Left cardiac atrium (tissue), 4 donors: ENCODE results near the gene LPP. TPM values are rescaled to one million over a fixed set of nuclear protein-coding genes. Genes with fewer than 3 reads are reported as not detected.

Experiments used
- ATAC-seq, 2 donors: fragments of 200-7000 bp; cut with Tn5 transposase; one replicate each; pipeline ENCODE4 v1.9.1; 2020; ENCODE audit warnings: mild to moderate bottlenecking in 2 of 2, moderate library complexity in 2 of 2
- DNase-seq: peaks from one replicate; pipeline ENCODE4 v3.0.0-alpha.2; 2020
- intact Hi-C, 2 donors: fragments of 100-400 bp; cut with DNase I; formaldehyde crosslinking; loops; one replicate each; pipeline versions ENCODE4 v1.14.1 to v1.15.1; 2022 to 2023
- total RNA-seq, 2 donors: library from RNA; stranded (reverse); fragmentation: NEBNext Ultra II Directional; extraction: Animal tissue kit (Norgen Biotek cat#: 25700); gene quantifications; one replicate each; pipeline ENCODE4 v1.2.1, GENCODE V29; 2021
- donor health status: DM: no; HTN: yes; CAD: no.
- donor health status: DM: no; HTN: yes; CAD: no; lungs with severe emphysema.
- donor health status: DM: yes; HTN: yes; CAD: no.
- donor health status: Dilated cardiomyopathy.

LPP gene
- total RNA-seq, 2 donors from 2014 or later: 152 to 181 TPM

GRCh38 chr3:188257384-188258026 lies 103.5 kb downstream of the LPP start:
- intact Hi-C loops: no loop called here
- DNase-seq (no peak), ATAC-seq (no peak)

DNA sequence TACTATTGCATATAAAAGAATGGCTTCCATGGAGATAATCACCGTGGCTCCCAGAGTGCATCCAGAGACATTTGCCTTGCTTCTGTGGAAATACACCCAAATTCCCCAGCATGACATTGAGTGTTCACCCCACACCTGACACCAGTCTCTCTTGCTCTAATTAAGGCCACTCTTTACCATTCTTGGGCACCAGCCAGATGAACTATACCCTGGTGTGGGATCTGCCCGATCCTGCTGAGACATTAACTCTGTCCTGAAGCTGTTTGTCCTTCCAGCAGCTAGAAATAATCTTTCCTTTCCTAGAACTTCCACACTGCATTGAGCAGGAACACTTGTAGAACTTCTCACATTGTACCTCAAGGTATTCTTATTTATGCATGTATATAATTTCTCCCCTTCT lies 105.2 kb downstream of the LPP start:
- intact Hi-C loops: no loop called here
- DNase-seq: no peak
- ATAC-seq: no peak

DNA sequence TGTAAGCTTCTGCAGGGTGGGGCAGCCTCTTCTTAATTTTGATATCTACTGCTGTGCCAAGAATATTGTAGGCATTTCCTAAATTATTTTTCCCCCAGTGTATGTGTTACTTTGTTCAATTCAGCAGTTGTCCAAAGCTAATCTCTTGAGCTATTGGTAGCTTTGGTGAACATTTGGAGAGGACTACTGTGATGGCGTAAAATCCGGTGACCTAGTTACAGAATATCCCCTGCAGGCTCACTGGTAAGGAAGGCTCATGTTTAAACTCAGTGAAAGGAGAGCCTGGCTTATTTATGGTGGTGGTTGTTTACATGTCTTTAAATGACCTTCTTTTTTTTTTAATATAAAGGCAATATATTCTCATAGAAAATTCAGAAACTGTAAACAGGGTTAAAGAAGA lies 105.6 kb downstream of the LPP start:
- no peak for ATAC-seq
- DNase-seq: no peak
- intact Hi-C loops: no loop called here

DNA sequence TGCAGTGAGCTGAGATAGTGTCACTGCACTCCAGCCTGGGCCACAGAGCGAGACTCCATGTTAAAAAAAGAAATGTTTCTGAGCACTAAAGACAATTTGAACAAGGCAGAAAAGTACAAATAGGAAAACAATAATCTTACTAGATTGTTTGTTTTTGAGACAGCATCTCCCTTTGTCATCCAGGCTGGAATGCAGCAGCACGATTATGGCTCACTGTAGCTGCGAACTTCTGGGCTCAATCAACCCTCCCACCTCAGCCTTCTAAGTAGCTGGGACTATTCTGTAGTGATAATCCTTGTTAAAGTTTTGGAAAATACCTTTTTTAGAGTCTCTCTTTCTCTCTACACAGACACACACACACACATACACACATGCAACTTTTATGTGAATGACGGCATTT lies 107.1 kb downstream of the LPP start:
- DNase-seq: no peak
- ATAC-seq: no peak
- intact Hi-C loops: loop anchor here (10.0 kb wide), 2 partner anchors 106 to 516 kb away; partner anchors contain the start of genes BCL6 (in 2 of the 2) and LPP (in 1 of the 2)

- DNase-seq: no peak
- intact Hi-C loops: loop anchor here (10.0 kb wide), 2 partner anchors 108 to 518 kb away; partner anchors contain the start of genes BCL6 (in 2 of the 2) and LPP (in 1 of the 2)
- ATAC-seq: no peak
Observed at GRCh38 chr3:188262488-188262887, 108.5 kb downstream of the LPP start.

GRCh38 chr3:188262913-188263683 lies 109.1 kb downstream of the LPP start:
- ATAC-seq (peak; percentile 50 to 80), DNase-seq (no peak)
- intact Hi-C loops: loop anchor here (10.0 kb wide), 2 partner anchors 108 to 518 kb away; partner anchors contain the start of genes BCL6 (in 2 of the 2) and LPP (in 1 of the 2)

- ATAC-seq: peak; percentile 11 to 45
- no peak for DNase-seq
- intact Hi-C loops: loop anchor here (10.0 kb wide), 2 partner anchors 110 to 520 kb away; partner anchors contain the start of genes BCL6 (in 2 of the 2) and LPP (in 1 of the 2)
Observed at GRCh38 chr3:188264226-188265207, 110.6 kb downstream of the LPP start.

DNA sequence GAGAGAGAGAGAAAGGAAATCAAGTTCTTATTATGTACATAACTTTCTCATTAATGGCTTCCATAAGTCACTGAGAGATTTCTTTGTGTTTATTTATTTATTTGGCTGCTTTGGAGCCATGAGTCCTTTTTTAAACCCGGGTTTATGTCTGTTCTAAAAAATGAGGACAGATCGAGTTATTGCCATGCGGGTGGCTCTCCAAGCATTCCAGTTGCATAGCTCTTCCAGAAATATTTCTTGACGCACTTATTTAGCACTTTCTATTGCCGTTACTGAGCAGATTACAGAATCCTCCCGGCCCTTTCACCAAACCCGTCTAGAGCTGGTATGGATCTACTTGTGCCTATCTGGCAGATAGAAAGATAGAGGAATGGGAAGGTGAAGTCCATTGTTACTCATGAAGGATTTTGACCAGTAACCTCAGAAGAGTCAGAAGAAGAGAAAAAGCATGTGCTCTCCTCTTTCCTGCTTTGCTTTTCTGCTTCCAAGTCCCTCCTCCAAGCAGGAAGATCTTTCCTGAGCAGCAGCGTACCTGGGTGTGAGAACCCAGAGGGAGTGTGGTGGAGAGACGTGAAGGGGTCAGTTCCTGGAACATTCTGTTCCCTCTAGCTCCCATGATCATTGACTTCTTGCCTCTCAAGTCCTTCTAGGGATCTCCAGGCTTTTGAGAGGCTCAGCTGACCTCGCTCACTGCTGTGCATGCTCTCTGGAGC lies 112.8 kb downstream of the LPP start:
- ATAC-seq (peak; percentile 38 to 41), DNase-seq (no peak)
- intact Hi-C loops: loop anchor here (10.0 kb wide), 2 partner anchors 112 to 522 kb away; partner anchors contain the start of genes BCL6 (in 2 of the 2) and LPP (in 1 of the 2)

- ATAC-seq (no peak), DNase-seq (no peak)
- intact Hi-C loops: loop anchor here (10.0 kb wide), 2 partner anchors 113 to 523 kb away; partner anchors contain the start of genes BCL6 (in 2 of the 2) and LPP (in 1 of the 2)
Observed at GRCh38 chr3:188267790-188268335, 113.9 kb downstream of the LPP start.

DNA sequence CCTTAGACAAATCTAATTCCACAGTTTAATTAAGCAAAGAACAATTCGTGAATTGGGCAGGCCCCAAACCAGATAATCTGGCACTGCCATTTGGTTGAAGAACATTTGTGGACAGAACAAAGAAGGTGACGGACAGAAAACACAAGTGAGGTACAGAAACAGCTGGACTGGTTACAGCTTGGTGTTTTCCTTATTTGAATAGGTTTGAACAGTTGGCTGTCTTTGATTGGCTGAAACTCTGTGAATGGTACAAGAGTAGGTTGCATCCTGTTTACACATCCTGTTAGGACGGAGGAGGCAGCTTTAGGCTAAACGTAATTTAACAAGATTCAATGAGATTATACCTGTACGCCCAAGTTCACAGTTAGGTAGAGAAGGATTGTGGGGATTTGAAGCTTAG lies 114.4 kb downstream of the LPP start:
- intact Hi-C loops: loop anchor here (10.0 kb wide), 2 partner anchors 114 to 524 kb away; partner anchors contain the start of genes BCL6 (in 2 of the 2) and LPP (in 1 of the 2)
- DNase-seq (no peak), ATAC-seq (no peak)

GRCh38 chr3:188269040-188269439 lies 115.1 kb downstream of the LPP start:
- DNase-seq: no peak
- intact Hi-C loops: loop anchor here (10.0 kb wide), 2 partner anchors 114 to 524 kb away; partner anchors contain the start of genes BCL6 (in 2 of the 2) and LPP (in 1 of the 2)
- ATAC-seq: no peak

DNA sequence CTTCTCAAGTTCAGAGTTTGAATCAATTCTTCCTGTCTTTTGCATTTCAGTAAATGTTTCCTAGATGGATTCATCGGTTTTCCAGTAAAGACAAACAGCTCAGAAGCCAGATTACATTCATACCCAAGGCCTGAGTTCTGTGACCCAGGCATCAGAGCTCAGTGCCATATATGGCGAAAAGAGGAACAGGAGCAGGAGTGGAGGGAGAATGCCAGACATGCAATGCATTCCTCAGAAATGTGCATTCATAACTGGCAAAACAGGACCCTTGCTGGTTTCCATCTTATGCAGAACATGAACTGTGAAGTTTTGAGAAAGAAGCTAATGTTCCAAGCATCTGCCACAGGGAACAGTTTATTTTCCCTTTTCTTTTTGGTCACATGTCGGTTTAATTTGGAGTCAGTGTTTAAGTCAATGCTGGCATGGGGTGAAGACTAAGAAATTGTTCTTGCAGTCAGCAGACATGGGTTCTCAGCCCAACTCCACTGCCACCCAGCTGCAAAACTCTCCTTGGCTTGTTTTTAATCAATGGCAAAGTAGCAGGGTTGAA lies 116.5 kb downstream of the LPP start:
- ATAC-seq (peak; percentile 43 to 45), DNase-seq (no peak)
- intact Hi-C loops: no loop called here

DNA sequence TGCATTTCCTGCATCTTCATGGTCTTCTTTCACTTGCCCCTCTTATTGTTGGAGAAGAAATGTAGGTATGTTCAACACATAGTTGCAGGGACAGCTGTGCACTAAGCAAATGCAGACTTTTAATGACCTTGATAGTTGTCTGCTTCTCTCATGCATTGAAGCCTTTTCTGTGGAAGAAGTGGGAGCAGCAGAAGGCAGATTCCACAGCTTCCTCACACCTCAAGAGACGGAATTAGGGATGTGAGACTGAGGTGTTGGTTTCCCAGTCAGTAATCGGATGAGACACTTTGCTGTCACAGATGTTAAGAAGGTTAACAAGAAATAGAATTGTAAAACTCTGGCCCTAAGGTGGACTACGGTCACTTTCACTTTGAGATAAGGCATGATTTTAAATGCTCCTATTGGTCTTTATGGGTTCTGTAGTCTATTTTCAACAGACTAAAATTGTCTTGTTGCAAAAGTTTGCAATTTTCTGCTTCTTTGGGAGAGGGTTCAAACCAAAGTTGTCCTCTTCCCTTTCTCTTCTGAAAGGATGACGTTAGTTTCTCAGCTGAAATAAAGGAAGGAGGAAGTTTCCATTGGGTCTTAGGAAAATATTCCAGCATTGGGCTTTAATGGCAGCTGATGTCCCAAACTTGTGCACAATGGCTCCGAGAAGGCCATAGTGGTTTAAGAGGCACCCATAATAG lies 117.4 kb downstream of the LPP start:
- ATAC-seq (no peak), DNase-seq (no peak)
- intact Hi-C loops: no loop called here

- ATAC-seq: peak in 1 of 2 donors; percentile 45
- DNase-seq: no peak
- intact Hi-C loops: no loop called here
Observed at GRCh38 chr3:188272481-188273372, 118.8 kb downstream of the LPP start.

DNA sequence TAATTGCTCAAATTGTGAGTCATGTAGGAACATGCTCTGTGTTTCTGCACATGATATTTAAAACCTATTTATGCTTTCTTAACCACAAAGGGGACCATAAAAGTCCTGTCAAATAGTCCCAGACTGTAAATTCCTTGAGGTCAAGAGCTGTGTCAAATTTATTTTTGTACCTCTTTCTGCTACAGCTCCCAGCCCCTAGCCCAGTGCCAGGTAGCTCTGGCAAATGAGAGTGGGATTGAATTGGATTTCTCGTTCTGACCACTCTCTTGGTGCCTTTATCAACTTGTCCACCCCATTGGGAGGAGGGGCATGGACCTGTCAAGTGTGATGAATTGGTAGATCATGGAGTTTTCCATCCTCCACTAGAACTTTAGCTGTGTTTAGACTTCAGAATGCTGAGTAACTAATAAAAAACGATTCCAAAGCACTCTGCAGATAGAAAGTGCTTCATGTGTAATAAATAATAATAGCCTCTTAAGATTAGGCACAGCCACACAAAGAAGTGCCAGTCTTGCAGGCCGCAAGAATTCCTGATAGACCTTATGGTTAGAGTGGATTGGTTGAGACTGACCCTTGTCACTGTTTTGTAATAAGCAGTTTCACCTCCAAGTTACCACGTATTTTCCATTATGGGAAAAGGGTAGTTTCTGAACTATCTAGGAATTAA lies 120.4 kb downstream of the LPP start:
- DNase-seq (no peak), ATAC-seq (no peak)
- intact Hi-C loops: no loop called here
